CD4-positive, alpha-beta T cell treated with Interleukin-17A for 1 hour (primary cell): ENCODE data around the gene CTNNA3.

ENCODE experiments used
- DNase-seq: peaks from one replicate; pipeline ENCODE4 v3.0.0-alpha.2; 2020

The CTNNA3 gene

GRCh38 chr10:67098461-67098860, 597.5 kb downstream of the CTNNA3 start:
- DNase-seq, result no peak

GRCh38 chr10:67095531-67095930, 600.5 kb downstream of the CTNNA3 start:
- no peak for DNase-seq

- DNase-seq, result no peak
These were observed 608.0 kb downstream of the CTNNA3 start for GRCh38 chr10:67088036-67088435.

GRCh38 chr10:67087135-67087425, 608.9 kb downstream of the CTNNA3 start:
- DNase-seq, result no peak

- no peak for DNase-seq
These were observed 609.5 kb downstream of the CTNNA3 start for GRCh38 chr10:67086327-67087134.

- DNase-seq, result no peak
These were observed 616.9 kb downstream of the CTNNA3 start for GRCh38 chr10:67079126-67079525.

- no peak for DNase-seq
These were observed 618.6 kb downstream of the CTNNA3 start for GRCh38 chr10:67077376-67077775.

- no peak for DNase-seq
These were observed 619.9 kb downstream of the CTNNA3 start for GRCh38 chr10:67076144-67076543.

GRCh38 chr10:67075491-67075971, 620.5 kb downstream of the CTNNA3 start:
- no peak for DNase-seq

- no peak for DNase-seq
These were observed 623.3 kb downstream of the CTNNA3 start for GRCh38 chr10:67072654-67073053.

- DNase-seq, result no peak
These were observed 645.6 kb downstream of the CTNNA3 start for GRCh38 chr10:67050415-67050814.

- DNase-seq, result no peak
These were observed 646.0 kb downstream of the CTNNA3 start for GRCh38 chr10:67049988-67050387.

GRCh38 chr10:67046507-67046906, 649.5 kb downstream of the CTNNA3 start:
- DNase-seq, result no peak

GRCh38 chr10:67045404-67045803, 650.6 kb downstream of the CTNNA3 start:
- DNase-seq, result no peak

GRCh38 chr10:67043041-67043440, 653.0 kb downstream of the CTNNA3 start:
- DNase-seq, result no peak

GRCh38 chr10:67036808-67037207, 659.2 kb downstream of the CTNNA3 start:
- no peak for DNase-seq

- DNase-seq, result no peak
These were observed 662.1 kb downstream of the CTNNA3 start for GRCh38 chr10:67033878-67034277.

- no peak for DNase-seq
These were observed 673.9 kb downstream of the CTNNA3 start for GRCh38 chr10:67022099-67022498.

- DNase-seq, result no peak
These were observed 678.8 kb downstream of the CTNNA3 start for GRCh38 chr10:67017218-67017617.

GRCh38 chr10:67015225-67015624, 680.8 kb downstream of the CTNNA3 start:
- no peak for DNase-seq

GRCh38 chr10:67011981-67012380, 684.0 kb downstream of the CTNNA3 start:
- DNase-seq, result no peak

GRCh38 chr10:67011480-67011879, 684.5 kb downstream of the CTNNA3 start:
- DNase-seq, result no peak

GRCh38 chr10:67005981-67006380, 690.0 kb downstream of the CTNNA3 start:
- no peak for DNase-seq

GRCh38 chr10:67004690-67005089, 691.3 kb downstream of the CTNNA3 start:
- no peak for DNase-seq
